OCI-M1 (cell line): ENCODE data around the gene EFNA1.

Experiments used
- DNase-seq: peaks from one replicate; lab custom pipeline; 2025; lab: John Stamatoyannopoulos, UW

The EFNA1 gene

DNA sequence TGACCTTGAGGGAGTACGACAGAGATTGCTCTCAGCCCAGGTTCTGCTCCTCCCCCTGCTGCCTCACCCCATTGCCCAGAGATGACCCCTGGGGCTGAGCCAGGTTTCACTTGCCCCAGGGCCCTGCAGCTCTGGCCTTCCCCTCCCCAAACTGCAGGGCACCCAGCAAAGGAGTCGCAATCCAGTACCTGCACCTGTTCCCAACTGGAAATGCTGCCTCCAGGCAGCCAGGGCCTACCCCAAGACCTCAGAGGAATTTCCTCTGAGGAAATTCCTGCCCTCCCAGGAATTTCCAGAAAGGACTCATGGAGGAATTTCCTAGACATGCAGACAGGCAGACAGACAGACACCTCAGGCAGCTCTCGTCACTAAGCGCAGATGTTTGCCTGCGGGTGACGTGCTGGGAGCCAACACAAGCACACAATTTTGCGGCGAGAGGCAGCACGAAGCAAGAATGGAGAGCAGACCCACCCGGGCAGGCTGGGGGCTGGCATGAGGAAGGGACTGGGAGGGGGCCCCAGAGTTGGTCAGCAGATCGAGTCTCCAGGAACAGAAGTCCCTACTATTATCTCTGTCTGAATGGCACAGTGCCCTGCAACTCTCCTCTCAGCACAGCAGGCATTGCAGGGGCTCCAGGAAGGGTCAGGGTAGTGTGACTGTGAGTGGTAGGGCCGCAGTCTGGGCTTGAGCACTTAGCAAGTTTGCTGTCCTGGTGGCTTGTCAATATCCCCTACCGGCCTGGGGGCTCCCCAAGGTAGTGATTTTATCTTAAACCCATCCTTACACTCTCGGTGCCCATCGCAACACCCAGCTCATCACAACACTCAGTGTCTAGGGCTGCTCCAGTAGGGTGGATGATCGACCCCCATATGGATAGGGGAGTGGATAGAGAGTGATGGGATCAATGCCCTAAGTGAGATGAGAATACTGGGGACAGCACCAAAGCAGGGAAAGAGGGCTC, 2.9 kb upstream of the EFNA1 start:
- no peak for DNase-seq

GRCh38 chr1:155125511-155125945, 2.1 kb upstream of the EFNA1 start:
- no peak for DNase-seq

GRCh38 chr1:155125946-155126555, 1.6 kb upstream of the EFNA1 start:
- no peak for DNase-seq

DNA sequence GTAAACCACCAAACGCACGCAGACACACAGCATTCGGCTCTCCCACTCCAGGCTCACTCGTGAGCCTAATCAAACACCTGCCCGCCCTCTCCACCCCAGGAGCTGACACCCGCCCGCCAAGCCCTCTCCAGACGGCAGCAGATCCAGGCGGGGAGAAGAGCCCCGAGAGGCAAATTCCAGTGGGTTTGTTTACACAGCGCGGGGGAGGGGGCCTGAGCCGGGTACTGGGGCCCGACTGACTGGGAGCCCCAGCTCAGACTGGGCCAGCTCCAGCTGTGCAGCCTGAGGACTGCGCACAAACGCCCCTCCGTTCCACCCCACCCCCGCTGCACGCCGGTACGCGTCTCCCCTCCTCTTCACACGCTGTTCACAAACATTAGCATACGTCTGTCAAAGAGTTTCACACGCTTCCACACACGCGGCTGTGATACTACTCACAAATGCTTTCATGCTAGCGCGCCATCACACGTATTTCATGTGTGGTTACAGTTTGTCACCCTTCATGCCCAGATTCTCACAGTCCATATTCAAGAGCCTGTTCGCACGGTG, 1.0 kb upstream of the EFNA1 start:
- DNase-seq, result no peak

DNA sequence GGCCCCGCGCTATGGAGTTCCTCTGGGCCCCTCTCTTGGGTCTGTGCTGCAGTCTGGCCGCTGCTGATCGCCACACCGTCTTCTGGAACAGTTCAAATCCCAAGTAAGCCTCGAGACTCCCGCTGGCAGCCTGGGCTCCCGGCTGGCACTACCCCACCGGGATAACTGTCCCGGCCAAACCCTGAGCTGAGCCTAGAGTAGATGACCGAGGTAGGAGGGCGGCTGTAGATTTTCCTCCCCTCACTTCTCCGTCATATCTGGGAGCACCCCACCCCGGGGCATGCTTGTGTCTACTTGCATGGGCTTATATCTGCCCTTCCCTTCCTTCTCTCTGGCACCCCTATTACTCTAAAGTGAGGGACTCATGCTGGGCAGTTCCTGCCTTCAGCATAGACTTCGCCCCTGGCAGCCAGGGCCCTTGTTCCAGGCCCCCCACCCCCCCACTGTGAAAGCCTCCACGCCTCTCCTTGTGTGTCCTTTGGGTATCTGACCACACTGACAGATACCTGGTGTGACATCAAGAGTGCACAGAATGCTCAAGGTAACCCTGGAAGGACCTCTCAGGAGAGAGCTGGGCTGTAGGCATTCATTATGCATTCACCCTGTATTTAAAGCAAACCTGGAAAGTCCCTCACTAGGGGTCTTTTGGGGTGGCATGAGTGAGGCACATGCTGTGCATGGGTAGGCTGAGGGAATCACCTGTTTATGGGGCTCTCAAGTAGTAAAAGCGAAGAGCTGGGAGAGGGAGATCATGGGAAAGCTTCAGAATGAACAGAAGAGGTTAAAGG, 485 bp downstream of the EFNA1 start:
- DNase-seq, result no peak

- no peak for DNase-seq
These were observed 1.2 kb downstream of the EFNA1 start for GRCh38 chr1:155128755-155129473.

GRCh38 chr1:155130272-155131006, 2.8 kb downstream of the EFNA1 start:
- no peak for DNase-seq

DNA sequence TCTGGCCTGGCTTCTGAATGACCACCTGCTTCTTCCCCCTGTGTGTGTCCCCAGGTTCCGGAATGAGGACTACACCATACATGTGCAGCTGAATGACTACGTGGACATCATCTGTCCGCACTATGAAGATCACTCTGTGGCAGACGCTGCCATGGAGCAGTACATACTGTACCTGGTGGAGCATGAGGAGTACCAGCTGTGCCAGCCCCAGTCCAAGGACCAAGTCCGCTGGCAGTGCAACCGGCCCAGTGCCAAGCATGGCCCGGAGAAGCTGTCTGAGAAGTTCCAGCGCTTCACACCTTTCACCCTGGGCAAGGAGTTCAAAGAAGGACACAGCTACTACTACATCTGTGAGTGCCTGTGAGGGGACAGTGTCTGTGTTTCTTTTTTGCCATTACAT, 3.6 kb downstream of the EFNA1 start:
- no peak for DNase-seq

DNA sequence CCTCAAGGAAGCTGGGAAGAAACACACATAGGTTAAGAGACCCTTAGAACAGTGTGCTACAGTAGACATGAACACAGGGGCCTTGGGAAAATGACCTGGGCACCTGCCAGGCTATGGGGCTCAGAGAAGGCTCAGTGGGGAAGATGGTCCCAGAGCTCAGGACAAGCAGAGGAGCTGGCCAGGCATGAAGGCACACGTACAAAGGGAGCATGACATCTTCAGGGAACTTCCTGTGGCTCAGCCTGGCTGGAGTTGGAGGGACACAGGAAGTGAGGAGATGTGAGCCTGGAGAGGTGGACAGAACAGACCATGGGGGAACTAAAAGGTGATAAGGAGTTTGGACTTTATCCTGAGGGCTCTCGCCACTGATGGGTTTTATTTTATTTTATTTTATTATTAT, 4.2 kb downstream of the EFNA1 start:
- DNase-seq, result no peak

GRCh38 chr1:155133799-155134281, 6.2 kb downstream of the EFNA1 start:
- no peak for DNase-seq

- DNase-seq, result no peak
These were observed 6.6 kb downstream of the EFNA1 start for GRCh38 chr1:155134322-155134721.

- DNase-seq, result peak; percentile 96
These were observed 7.3 kb downstream of the EFNA1 start for GRCh38 chr1:155134880-155135414.

GRCh38 chr1:155135415-155136028, 7.8 kb downstream of the EFNA1 start, which contains the start of gene SLC50A1:
SLC50A1 (plus strand) TSS chr1:155135852; CDS start chr1:155135912, 60 bp downstream.
- DNase-seq, result peak; percentile 99

DNA sequence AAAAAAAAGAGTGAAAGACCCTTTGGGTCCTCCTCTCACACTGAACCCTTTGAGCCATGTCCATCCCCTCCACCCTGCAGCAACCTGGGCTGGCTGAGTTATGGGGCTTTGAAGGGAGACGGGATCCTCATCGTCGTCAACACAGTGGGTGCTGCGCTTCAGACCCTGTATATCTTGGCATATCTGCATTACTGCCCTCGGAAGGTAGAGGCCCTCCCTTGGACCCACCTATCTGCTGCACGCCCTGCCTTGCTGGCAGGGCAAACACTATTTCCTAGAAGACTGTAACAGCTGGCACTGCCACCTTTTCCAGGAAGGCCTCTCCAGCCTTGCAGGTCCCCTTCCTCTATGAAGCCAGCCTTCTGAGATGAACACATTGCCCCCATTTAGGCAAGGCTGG, 9.1 kb downstream of the EFNA1 start:
- DNase-seq, result peak; percentile 50

- peak; percentile 32 for DNase-seq
These were observed 9.7 kb downstream of the EFNA1 start for GRCh38 chr1:155137154-155137949.

DNA sequence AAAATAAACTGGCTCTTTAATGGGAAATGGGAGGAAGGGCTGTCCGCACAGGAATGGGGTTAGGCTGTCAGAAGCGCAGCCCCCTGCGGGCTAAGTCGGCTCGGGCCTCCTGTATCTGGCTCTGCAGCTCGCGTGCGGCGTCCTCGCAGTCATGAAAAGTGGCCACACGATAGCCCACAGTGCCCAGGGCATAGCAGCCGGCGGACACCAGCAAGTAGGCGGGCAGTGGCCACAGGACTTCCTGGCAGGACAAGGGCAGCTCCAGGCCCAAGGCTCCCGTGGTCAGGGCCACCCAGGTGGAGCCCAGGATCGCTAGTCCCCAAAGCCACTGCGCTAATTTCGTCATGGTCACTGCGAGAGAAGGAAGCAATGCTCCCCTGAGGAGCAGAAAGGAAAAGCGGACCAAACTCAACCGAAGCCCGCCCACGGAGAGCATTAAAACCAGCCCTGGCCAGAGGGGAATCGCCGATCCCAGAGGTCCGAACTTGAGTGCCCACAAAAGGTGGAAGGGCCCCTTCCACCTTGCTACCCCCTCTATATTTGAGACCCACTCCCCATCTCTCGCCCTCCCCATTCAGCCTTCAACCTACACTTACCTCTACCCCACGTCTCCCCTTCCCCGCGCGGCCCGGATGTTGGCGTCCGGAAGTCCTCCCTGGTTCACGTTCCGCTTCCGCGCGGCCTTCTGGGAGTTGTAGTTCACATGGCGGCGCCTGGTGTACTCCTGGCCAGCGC, 12.4 kb downstream of the EFNA1 start, which contains the start of gene DPM3:
Gene DPM3 (minus strand): TSS at position 637 of the 735 bp plus-strand sequence. CDS start 291 bp downstream, at position 346.
- DNase-seq, result peak; percentile 93

- no peak for DNase-seq
These were observed 12.9 kb downstream of the EFNA1 start for GRCh38 chr1:155140630-155140953.

GRCh38 chr1:155141749-155142148, 14.1 kb downstream of the EFNA1 start:
- DNase-seq, result peak; percentile 32
